HG02840 (cell line): ENCODE data around the gene TGFBI.

ENCODE experiments used
- ATAC-seq: cut with Tn5 transposase; IDR thresholded peaks from one replicate; pipeline ENCODE4 v1.9.1; 2021; ENCODE audit warnings: mild to moderate bottlenecking, moderate library complexity, moderate number of reproducible peaks; ENCODE audit not compliant: unreplicated experiment, low FRiP score

Gene TGFBI

DNA sequence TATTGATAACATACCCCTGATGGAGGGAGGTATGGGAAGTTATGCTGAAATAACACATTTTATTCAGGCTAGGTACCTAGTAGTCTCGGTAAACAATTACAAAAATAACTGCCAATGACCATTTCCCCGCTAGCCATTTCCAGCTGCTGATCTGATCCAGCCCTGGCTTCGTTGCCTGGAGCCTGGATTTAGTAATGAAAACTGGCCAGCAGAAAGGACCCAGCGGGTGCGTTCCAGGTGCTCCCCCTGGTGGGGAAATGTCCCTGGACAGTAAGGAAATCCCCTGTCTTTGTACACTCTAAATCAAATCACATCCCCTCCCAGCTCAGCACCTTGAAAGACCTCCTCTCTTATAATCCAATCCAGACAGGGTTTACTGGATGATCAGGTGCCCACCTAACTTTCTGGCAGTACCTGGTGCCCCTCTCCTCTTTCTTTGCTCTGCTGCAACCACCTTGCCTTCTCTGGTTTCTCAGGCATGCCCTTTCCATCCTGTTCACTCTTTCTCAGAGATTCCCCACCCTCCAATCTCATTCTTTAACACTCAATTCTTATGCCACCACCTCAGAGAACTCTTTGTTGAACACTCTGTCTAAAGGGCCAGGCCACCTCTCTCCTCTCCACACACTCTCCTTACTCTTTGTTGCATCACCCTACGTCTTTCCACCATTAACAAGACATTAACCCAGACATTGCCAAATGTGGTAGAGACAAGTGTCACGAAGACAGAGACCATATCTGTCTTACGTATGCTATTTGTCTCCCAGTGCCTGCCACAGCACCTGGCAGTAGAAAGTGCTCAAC is 53.8 kb downstream of the TGFBI start:
- no peak for ATAC-seq

DNA sequence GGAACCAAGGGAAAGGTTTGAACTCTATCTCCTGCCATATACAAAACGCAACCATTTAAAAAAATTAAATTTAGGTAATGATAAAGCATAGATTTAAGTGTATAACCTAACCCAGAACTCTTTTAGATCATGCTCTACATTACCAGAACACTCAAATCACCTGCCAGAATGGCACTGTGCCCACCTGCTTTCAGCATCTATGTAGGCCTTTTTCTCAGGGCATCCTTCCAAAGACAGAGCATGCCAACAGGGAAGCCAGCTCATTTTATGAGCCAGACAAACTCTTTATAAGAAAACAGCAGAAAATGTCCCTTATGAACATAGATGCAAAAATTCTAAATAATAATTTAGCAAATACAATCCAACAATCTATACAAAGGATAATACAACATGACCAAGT is 55.9 kb downstream of the TGFBI start:
- no peak for ATAC-seq

DNA sequence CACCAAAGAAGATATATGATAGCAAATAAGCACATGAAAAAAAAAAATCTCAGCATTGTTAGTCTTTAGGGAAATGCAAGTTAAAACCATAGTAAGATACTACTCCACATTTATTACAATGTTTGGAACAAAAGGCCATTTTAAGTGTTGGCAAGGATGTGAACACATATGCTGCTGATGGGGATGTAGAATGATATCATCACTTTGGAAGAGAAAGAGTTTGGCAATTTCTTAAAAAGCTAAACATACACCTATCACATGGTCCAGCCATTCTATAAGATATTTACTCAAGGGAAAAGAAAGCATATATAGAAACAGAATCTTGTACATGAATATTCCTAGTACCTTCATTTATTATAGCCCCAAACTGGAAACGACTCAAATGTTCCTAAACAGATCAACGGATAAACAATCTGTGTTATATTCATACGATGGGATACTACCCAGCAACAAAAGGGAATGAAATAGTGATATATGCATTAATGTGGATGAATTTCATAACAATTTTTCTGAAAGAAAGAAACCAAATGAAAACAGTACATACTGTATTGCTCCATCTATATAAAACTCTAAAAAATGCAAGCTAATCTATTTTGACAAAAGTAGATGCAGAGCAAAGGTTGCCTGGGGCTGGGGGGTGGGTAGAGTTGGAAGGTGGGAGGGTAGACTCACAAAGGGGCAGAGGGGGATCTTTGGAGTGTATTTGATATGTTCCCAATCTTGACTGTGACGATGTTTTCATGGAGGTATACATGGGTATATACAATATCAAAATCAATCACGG is 58.2 kb downstream of the TGFBI start:
- ATAC-seq: no peak

DNA sequence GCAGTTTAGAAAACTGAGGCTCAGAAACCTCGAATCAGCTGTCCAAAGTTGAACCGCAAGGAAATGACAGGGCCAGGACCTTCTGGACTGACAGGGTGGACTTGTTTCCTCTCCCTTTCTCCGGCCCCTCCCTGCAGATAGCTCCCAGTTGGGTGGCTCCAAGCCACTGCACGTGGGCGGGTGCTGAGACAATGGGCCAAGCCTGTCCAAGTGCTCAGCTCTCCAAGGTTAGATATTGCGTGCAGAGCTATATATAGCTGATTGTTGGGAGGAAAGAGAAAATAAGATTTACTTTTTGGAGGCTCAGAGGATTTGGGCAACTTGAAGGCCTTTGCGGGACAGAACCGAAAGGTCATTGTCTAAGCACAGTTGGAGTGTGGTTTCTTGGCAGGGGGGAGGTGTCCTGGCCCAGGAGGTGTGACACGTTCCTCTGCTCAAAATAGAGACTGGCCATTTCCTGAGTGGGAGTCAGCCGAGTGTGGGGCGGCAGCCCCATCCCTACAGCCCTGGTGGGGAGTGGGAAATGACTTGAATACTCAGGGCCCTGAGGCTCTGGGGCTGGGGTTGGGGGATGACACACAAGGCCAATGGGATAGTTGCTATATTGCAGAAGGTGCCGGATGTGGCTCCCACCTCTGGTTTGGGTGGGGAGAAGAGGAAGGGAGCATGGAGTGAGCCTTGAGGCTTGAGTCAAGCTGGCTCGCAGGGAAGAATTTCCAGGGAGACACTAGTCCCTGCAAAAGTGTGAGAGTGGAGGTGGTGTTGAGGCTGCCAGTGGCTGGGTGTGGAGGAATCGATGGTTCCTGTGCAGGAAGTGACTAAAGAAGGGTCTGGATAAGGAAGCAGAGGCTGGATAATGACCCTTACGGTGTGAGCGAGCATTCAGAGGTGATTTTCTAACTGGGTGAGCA is 59.4 kb downstream of the TGFBI start:
- ATAC-seq: no peak

DNA sequence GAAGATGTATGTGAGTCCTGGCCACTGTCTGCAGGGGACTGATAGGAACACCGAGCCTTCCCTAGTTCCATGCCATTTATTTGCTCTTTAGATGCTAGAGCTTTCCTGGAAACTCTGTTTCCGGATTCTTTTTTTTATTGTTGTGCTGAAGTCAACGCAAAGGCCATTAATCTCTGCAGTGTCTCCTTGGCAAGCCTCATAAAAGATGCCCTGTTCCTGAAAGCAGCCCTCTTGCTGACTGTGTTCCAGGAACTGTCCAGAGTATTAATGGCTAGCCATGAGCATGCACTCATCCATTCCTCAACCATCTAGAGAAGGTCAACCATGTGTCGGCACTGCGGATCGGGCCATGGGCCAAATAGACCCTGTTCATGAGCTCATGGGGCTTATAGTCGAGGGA is 61.0 kb downstream of the TGFBI start:
- no peak for ATAC-seq

DNA sequence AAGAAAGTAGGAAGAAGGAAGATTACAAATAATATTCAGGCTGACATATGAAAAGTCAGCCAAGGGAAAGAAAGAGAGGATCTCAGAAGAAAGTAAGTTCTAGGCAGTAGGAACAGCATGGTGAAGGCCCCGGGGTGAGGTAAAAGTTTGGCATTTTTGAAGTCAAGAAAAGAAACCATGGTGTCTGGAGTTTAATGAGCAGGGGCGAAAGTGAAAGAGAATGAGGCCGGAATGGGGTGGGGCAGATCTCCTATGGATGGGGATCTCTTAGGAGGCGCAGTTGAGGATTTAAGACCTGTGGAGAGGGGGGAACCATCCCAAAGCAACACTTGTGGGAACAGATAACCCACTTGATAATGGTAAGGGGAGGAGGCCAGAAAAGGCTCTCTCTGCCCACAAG is 61.5 kb downstream of the TGFBI start:
- ATAC-seq: no peak

DNA sequence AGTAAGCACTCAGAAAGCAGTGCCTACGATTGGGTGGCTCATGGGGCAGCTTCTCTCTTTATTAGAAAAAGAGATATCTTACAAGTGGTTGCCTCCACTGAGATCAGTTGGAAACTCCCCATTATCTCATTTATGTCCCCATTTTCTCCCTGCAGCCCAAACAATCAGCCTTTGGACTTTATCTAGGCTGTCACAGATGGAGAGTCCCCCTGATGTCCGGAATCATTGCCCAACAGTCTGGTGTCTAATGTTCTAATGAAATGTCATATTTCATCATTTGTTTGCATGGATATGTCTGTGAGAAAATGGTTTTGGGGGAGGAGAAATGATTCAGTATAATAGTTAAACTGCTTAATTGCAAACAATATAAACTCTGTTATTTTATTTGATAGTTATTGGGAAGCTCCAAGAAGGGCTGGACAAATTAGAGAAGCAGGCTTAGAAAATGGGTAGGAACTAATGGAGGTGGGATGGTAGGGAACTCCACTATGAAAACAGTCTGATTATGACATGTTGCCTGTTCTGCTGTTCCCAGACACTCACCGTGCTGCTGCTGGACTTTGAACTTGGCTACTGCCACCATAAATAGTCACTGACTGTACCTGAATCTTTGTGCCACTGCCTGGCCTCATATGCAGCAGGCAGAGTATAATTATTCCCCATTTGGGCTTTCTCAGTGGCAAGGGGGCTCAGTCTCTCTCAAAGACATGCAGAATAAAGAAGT is 65.6 kb downstream of the TGFBI start:
- no peak for ATAC-seq

DNA sequence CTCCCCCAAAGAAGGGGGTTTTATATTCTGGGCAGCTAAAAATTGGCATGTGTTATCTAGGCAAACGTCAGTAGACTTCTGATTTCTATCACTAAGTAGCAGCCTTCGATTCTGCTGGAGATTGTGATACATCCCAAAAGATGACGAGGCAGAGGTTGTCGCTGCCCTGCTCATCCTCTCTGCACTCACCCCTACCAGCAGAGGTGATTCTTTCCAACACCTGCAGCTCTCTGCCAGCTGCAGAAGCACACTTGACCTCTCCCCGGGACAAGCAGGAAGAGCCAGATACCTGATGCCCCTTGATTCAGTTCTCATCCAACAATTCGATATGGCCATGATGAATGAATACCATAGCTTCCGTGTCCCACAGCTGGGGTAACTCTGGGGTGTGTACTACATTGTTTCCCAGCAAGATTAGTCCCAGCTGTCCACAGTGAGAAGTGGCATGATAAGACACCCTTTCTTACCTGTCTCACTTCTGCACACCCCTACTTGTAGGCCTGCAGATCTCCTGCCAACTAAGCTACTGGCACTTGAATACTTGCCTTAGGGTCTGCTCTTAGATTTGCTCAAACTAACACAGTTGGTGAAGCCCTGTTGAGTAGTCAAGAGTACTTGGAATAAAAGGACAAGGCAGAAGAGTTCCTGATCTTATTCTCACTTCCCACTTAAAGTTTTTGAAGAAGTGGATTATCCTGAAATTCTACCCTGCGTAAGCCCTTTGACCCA is 66.3 kb downstream of the TGFBI start:
- ATAC-seq: no peak

DNA sequence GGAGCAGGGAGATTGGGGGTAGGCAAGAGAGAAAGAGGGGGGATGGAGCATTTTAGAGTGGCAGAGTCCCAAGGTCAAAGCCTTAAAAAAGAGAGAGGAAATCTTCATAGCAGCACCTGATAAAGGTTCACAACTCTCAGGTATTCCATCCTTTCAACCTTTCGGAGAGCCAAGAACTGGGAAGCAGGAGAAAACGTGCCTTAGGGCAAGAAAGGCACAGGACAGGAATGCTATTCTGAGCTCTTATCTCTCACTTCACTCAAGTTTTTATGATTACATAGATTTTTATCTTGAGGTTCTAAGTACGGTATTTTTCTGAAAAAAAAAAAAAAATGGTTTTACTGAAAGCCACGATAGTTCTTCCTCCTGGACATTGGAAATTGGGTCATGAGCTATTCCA is 69.4 kb downstream of the TGFBI start:
- ATAC-seq: no peak

DNA sequence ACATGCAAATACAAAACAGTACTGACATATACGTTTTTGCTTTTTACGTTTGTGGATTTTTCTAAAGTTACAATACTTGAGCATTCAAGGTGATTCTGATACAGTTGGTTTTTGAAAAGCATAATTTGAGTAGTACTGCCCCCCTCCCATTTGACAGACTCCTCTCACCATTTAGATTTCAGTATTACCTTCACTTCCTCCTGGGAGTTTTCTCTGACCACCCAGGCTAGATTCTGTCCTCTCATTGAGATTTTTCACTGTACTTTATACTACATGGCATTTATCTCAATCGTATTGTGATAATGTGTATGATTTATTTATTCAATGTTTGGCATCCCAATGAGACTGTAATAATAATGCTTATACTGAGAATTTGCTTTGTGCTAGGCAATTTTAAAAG is 71.1 kb downstream of the TGFBI start:
- ATAC-seq: no peak

DNA sequence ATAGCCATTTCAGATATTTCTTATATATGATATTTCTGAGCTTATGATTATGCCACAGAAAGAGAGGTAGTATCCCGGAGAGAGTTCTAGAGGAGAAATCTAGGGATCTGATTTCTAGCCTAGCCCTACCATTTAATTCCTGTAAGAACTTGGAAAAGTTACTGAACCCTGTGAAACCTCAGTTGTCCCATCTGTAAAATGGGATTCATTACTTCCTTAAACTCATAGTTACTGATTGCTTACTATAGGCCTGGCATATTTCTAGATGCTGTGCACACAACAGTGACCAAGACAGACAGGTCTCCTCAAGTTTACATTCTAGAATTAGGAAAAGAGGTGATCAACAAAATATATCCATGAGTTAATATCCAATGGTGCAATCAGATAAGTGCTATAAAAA is 73.1 kb downstream of the TGFBI start:
- no peak for ATAC-seq

DNA sequence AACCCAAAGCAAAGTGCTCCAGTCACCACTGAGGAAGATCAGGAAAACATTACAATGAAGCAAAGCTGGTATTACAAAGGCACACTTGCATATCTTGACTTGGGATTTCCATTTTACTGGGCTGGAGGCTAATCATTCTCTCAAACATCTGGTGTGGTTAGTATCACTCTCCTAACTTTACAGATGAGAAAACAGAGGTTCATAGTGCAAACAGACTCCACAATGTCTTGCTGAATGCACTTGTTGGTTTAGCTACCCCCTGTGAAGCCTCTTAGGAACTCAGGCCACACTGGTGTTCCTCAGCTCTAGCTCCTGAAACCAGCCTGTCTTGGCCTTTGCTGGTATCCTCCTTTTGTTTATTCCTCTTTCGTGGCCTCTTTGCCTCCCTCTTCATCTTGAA is 74.3 kb downstream of the TGFBI start:
- peak; percentile 65 for ATAC-seq

DNA sequence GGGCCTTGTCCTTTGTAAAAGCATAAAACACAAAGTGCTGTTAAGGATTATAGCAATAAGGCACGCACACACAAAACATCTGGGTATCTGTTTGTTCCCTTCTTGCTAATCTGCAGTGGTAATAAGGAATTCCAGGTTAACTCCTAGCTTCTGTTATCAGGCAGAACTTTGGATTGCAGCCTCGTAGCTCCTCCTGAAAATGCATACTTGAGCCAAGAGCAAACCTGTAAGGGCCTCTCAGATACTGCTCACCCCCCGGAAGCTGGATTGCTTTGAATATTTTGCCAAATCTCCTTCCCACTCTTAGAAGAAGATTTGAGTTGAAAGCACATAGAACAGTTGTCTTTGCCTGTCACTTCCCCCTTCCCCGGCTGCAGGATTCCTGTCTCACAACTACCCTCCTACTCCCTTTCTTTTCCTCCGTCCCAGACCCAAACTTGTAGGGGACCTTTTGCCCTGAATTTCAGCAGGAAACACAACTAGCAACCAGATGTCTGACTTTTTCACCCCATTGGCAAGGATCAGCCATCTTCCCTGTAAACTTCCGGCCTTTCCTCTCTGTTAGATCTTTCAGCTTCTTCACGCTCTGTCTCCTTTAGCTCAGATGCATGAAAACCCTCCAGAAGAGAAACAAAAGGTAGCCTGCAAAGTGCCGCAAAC is 75.6 kb downstream of the TGFBI start:
- no peak for ATAC-seq

DNA sequence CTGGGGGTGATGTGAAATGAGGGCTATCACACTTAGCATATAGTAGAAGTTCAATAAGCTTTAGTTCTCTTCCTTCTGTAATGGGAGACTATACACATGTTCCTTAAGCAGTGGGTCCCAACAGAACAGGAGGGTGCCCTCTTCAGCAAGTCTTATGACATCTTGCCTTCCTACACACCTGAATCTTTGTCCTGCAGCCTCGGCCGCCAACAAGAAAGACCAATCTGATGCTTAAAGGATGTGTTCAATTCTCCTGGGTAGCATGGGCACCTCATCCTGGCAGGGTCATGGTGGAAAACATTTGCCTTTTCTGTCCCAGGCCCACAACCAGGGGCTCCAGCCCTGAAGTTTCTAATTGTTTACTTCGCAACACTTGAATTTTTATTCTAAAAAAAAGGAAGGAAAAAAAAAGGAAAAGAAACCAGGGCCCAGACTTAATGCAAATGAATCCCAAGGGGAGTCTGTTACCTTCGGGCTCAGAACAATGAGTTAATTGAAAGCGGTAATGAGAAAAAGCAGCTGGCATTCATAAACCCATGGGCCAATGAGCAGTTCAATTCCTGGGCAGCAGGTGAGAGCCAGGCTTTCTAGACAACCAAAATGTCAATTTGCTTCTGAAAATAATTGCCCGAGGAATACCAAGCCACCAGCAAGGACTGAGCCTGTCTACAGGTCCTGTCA is 77.7 kb downstream of the TGFBI start:
- no peak for ATAC-seq

DNA sequence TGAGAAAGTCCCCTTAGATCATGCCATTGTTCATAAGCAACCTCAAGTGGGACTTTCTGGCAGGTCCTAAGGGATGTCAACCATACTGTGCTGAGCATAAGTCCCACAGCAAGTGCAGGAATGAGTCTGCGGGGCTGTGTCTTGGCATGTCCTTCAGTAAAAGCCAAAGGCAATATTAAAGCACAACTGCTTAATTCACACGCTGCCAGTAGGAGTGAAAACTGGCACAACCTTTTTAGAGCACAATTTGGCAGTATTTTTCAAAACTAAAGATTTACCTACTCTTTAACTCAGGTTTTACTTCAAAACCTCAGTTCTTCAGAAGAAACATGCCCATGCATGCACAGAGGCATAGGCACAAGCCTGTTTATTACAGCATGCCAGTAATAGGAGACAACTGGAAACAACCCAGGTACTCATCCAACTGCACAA is 79.4 kb downstream of the TGFBI start:
- no peak for ATAC-seq

DNA sequence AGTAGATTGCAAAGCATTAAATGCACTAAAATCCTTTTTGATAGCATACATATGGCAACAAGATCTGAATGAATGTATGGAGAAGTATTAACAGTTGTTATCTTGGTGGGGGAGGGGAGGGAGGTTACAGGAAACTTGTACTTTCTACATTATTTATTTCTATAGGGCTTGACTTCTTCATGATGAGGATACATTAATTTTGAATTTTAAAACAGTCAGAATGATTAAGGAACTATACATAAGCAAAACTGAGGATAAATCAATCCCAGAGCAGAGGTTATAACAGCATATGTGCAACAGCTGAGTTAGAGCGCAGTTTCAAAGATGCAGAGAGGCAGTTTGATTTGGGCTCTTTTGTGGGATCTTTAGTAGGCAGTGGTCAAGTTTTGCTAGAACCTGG is 80.0 kb downstream of the TGFBI start:
- ATAC-seq: no peak

DNA sequence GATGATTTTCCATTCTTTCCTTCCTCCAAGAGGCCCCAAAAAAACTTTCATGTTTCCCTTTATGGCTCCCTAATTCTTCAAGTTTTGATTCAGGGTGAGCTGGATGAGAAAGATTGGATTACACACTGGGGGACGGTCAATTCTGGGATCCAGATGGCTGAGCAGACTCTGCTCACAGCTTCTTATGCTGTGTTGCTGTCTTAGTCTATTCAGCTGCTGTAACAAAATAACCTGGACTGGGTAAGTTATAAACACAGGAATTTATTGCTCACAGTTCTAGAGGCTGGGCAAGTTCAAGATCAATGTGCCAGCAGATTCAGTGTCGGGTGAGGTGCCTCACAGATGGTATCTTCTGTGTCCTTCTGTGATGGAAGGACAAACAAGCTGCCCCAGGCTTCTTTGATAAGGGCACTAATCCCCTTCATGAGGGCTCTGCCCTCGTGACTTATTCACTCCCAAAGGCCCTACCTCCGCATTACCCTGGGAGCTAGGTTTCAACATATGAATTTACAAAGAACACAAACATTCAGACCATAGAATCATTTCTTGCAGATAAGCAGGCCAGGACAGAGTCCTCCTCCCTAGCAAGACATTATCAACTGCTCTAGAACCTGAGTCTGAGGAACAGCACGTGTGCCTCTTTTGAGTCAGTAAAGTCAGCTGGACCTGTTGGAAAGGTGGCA is 80.8 kb downstream of the TGFBI start:
- ATAC-seq: no peak
